Adrenal gland (tissue), 12 donors: ENCODE measurements around the gene POC1A. TPM values are rescaled to one million over a fixed set of nuclear protein-coding genes. Genes with fewer than 3 reads are reported as not detected.

ENCODE experiments used
- DNase-seq, 7 donors: peaks; one replicate each; pipeline ENCODE4 v3.0.0-alpha.2; 2019 to 2020
- H3K27ac ChIP-seq, 5 donors: fragments of 200-600 bp; sonication (generic) in 4 of 5; 1 replicate in 3 of 5; 2 replicates in 2 of 5; pipeline versions ENCODE4 v1.5.1 to v1.8.0; 2016 to 2020; ENCODE audit warnings: mild to moderate bottlenecking in 1 of 5
- H3K27me3 ChIP-seq: fragments of 200-600 bp; 2 replicates; pipeline ENCODE4 v1.8.0; 2021
- H3K36me3 ChIP-seq, 2 donors: fragments of 200-600 bp; replicated peaks in 1 of 2; 1 replicate in 1 of 2; 2 replicates in 1 of 2; pipeline versions ENCODE4 v1.5.1 to v1.8.0; 2018 to 2022
- H3K4me1 ChIP-seq, 2 donors: fragments of 200-600 bp; replicated peaks in 1 of 2; 1 replicate in 1 of 2; 2 replicates in 1 of 2; pipeline versions ENCODE4 v1.5.1 to v1.8.0; 2018 to 2021
- H3K4me3 ChIP-seq, 4 donors: fragments of 200-600 bp; sonication (generic) in 3 of 4; one replicate each; pipeline ENCODE4 v1.5.1; 2016 to 2018
- H3K9me3 ChIP-seq, 3 donors: fragments of 200-600 bp; sonication (generic) in 1 of 3; replicated peaks in 1 of 3; 1 replicate in 2 of 3; 2 replicates in 1 of 3; pipeline versions ENCODE4 v1.5.1 to v1.8.0; 2016 to 2021
- POLR2A ChIP-seq, 2 donors: fragments of 450-650 bp; IDR thresholded peaks; one replicate each; pipeline ENCODE4 v1.6.1; 2017; ENCODE audit warnings: antibody characterized with exemption in 2 of 2, mild to moderate bottlenecking in 2 of 2, moderate library complexity in 1 of 2
- WGBS, 4 donors: extraction: QIAGEN DNeasy Blood & Tissue Kit in 2 of 4; methylation state at CpG; one replicate each; pipeline versions ENCODE4 v1.1.5 to v1.1.7; 2013 to 2017; 5-methylcytosine and 5-hydroxymethylcytosine counted together
- intact Hi-C, 2 donors: fragments of 100-400 bp; cut with DNase I; formaldehyde crosslinking; loops; one replicate each; pipeline versions ENCODE4 v1.14.1 to v1.15.0; 2022 to 2023
- polyA plus RNA-seq, 3 donors: library from polyadenylated mRNA; stranded (reverse); fragments of 200-250 nt in 2 of 3; fragments of 350-450 nt in 1 of 3; fragmentation: Illumina TruSeq in 1 of 3; extraction: RNeasy Lipid Tissue Mini Kit (QIAGEN cat#74804) in 1 of 3; gene quantifications; one replicate each; pipeline ENCODE4 v1.2.3, GENCODE V29; 2013 to 2014
- total RNA-seq, 9 donors: library from RNA; depleted of rRNA in 4 of 9; stranded (reverse); fragments of >200 nt in 4 of 9; fragments of 120-200 nt in 1 of 9; fragmentation: NEBNext Ultra II Directional in 1 of 9; extraction: Animal tissue kit (Norgen Biotek cat#: 25700) in 1 of 9; gene quantifications; one replicate each; pipeline versions ENCODE4 v1.1.0 to v1.2.4, GENCODE V29; 2013 to 2023
- TF ChIP-seq, protein P1 (sequence below), 6 experiments: fragments of 450-650 bp in 4 of 6; fragments of 200-600 bp in 2 of 6; sonication (generic) in 1 of 6; IDR thresholded peaks; 1 replicate in 5 of 6; 2 replicates in 1 of 6; pipeline versions ENCODE4 v1.5.1 to v1.8.0; 2016 to 2021; ENCODE audit warnings: antibody characterized with exemption in 6 of 6, mild to moderate bottlenecking in 2 of 6, moderate library complexity in 1 of 6
- donor health status: healthy with polysubstance abuse.
- donor health status: Bipolar disorder and iron deficiency.
- donor health status: DM: yes; HTN: yes; CAD: no.
- donor health status: DM: no; HTN: no; CAD: no.
- donor health status: DM: no; HTN: no; CAD: no.
- donor health status: DM: yes; HTN: yes; CAD: no.

The POC1A gene
- total and polyA plus RNA-seq, 12 donors: 2.0 to 8.4 (median 5.5) TPM

DNA sequence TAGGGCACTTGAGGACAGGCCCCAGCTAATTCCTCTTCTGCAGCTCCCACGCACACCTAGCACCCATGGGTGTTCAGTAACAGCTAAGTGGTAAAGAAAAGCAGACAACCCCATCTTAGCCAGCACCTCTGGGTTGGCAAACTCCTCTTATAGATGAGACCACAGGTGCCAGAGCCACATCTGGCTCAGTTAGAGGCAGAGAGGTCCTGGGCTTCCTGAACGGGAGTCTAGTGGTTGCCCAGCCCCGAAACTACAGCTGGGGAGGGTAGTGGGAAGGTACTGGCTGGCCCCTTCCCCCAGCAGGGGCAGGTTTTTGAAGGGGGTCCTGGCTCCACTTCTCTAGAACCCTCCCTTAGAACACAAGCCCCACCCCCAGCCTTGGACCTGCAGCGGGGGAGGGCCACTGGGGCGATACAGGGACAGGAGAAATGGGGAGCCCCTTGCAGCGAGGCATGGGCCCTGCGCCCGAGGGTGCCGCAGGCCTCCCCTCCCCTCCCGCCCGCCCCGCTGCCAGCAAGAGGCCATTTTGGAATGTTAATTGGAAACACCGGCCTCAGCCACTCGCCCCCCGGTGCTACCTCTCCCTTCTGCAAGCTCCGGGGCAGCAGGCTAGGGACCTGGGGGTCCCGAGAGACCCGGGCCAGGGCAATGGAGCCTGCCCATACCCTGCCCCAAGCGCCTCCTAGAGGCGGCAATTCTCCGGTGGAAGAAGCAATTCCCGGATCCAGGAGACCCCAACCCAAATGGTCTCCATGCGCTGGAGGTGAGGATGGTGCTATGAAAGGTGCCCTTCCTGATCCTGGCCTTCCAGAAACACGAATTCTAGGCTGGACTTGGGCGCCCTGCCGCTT lies 99.3 kb downstream of the POC1A start:
- DNase-seq: no peak
- TF ChIP-seq, protein P1, sequence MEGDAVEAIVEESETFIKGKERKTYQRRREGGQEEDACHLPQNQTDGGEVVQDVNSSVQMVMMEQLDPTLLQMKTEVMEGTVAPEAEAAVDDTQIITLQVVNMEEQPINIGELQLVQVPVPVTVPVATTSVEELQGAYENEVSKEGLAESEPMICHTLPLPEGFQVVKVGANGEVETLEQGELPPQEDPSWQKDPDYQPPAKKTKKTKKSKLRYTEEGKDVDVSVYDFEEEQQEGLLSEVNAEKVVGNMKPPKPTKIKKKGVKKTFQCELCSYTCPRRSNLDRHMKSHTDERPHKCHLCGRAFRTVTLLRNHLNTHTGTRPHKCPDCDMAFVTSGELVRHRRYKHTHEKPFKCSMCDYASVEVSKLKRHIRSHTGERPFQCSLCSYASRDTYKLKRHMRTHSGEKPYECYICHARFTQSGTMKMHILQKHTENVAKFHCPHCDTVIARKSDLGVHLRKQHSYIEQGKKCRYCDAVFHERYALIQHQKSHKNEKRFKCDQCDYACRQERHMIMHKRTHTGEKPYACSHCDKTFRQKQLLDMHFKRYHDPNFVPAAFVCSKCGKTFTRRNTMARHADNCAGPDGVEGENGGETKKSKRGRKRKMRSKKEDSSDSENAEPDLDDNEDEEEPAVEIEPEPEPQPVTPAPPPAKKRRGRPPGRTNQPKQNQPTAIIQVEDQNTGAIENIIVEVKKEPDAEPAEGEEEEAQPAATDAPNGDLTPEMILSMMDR (IDR thresholded peaks at IDR 0.05): no peak
- TF ChIP-seq POLR2A (IDR thresholded peaks at IDR 0.05): no peak
- H3K4me1 ChIP-seq: peaks cover 23 to 68% of the 10 kb centered on the region in 2 donors

DNA sequence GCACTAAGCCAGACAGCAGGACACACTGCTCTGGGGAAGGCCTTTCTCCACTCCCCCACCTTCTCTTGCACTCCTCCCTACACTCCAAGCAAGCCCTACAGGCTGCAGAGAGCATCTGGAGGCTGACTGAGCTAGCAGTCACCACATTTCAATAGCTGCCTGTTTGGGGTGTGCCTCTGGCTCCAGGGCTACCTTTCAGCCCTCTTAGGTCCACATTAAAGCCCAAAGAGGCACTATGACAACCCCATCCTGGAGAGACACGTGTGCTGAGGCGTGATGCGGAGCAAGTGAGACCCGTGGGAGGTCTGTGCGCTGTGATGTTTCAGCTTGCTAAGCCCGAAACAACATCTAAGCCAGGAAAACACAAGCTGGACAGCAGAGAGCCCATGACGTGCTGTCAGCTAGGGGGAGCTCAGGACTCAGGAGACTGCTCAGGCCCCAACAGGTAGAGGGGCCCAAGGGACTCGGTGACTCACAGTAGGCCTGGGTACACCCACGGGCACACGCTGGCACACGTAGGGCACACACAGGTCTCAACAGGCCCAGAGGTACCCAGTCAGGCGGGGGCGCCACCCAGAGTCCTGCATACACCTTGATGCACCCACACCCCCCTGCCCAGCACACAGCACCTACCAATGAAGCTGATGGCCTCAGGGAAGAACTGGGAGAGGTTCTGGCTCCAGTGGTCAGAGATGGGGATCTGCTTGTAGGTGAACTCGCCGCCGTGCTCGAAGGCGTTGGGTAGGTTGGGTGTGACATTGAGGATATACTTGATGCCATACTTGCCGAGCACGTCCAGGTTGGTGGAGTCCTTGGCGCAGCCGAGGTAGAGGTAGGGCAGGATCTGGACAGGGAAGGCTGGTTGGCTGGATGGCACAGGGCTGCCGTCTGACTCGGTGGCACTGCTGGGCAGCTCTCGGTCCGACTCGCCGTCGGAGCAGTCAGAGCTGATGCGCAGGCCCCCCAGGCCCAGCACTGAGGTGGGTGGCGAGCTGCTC lies 100.6 kb downstream of the POC1A start:
- H3K36me3 ChIP-seq: peaks cover 0 to 49% of the 10 kb centered on the region in 2 donors
- TF ChIP-seq POLR2A (IDR thresholded peaks at IDR 0.05): no peak
- TF ChIP-seq, protein P1 (IDR thresholded peaks at IDR 0.05): no peak
- 75 to 93% (median 77%) methylated on average over 15 to 31 of the region's 31 CpGs for WGBS, 4 donors
- intact Hi-C loops: loop anchor here (5.0 kb wide), 2 partner anchors 36 to 51 kb away; no protein-coding TSS in a partner anchor
- H3K27me3 ChIP-seq: no peaks in the 10 kb centered on the region
- H3K4me1 ChIP-seq: peaks cover 23 to 72% of the 10 kb centered on the region in 2 donors
- peak overlapping the region in 1 of 4 donors; percentile 39 for H3K4me3 ChIP-seq
- peak overlapping the region in 3 of 5 donors; percentile 45 to 91 (median 87) for H3K27ac ChIP-seq
- no peaks in the 10 kb centered on the region for H3K9me3 ChIP-seq
- DNase-seq: peak in 1 of 7 donors; percentile 69

More for the DNA sequence above, 99.3 kb downstream of the POC1A start:
- Histone ChIP-seq H3K4me3 (peak overlapping the region in 3 of 4 donors; percentile 35 to 54 (median 37)), H3K27ac (peak overlapping the region in 4 of 5 donors; percentile 16 to 91 (median 74)), H3K27me3 (no peaks in the 10 kb centered on the region), H3K9me3 (no peaks in the 10 kb centered on the region), H3K36me3 (peaks cover 0 to 36% of the 10 kb centered on the region in 2 donors)
- intact Hi-C loops: loop anchor here (5.0 kb wide), 2 partner anchors 38 to 53 kb away; no protein-coding TSS in a partner anchor
- WGBS, 4 donors: 18 to 30% (median 29%) methylated on average over 9 to 26 of the region's 26 CpGs

DNA sequence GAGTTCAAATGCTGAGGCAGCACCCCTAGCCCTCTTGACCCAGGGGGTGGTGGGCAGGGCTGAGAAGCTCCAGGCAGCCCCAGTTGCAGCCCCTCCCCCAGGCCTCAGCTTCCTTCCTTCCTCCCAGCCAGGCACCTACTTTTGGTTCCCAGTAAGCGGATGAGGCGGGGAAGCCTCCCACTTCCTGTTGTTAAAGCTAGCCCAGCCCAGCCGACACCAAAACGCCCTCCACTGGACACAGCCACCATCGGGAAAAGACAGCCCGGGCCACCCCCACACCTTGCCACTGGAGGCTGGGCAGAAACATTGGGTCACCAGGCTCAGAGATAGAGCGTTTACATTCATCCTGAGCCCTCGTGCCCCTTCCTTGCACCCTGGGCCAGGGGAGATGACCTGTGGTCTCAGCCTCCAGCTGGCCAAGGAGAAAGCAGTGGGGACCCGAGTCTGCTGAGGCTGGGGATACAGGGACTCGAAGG lies 101.4 kb downstream of the POC1A start:
- Histone ChIP-seq H3K4me3 (peak overlapping the region in 1 of 4 donors; percentile 39), H3K27me3 (no peaks in the 10 kb centered on the region), H3K27ac (peak overlapping the region in 4 of 5 donors; percentile 1 to 91 (median 66)), H3K4me1 (peaks cover 23 to 71% of the 10 kb centered on the region in 2 donors), H3K36me3 (peaks cover 0 to 51% of the 10 kb centered on the region in 2 donors), H3K9me3 (no peaks in the 10 kb centered on the region)
- TF ChIP-seq, protein P1 (IDR thresholded peaks at IDR 0.05): peak in 4 of 6 experiments; percentile 18 to 58 (median 36)
- no peak for TF ChIP-seq POLR2A (IDR thresholded peaks at IDR 0.05)
- intact Hi-C loops: loop anchor here (5.0 kb wide), 2 partner anchors 36 to 51 kb away; no protein-coding TSS in a partner anchor
- 18 to 53% (median 35%) methylated on average over 5 to 10 of the region's 10 CpGs for WGBS, 4 donors
- DNase-seq: peak; percentile 76 to 94 (median 81)
